ENCODE measurements around the gene CAPZA1. TPM values are rescaled to one million over a fixed set of nuclear protein-coding genes. Genes with fewer than 3 reads are reported as not detected.
A peak's percentile ranks its signal among the peaks of the same experiment; 100 is the strongest.
"Not testable (repeated sequence)": the region's sequence is repeated elsewhere in the genome, so short reads cannot be mapped to it uniquely, and the experiment has no call there.

Gene CAPZA1
- 148 TPM for polyA plus RNA-seq (2013, experiment 1 of 2; ENCODE audit: insufficient read length)
- polyA plus RNA-seq (2013, experiment 2 of 2; ENCODE audit: insufficient read length) = 152 TPM

DNA sequence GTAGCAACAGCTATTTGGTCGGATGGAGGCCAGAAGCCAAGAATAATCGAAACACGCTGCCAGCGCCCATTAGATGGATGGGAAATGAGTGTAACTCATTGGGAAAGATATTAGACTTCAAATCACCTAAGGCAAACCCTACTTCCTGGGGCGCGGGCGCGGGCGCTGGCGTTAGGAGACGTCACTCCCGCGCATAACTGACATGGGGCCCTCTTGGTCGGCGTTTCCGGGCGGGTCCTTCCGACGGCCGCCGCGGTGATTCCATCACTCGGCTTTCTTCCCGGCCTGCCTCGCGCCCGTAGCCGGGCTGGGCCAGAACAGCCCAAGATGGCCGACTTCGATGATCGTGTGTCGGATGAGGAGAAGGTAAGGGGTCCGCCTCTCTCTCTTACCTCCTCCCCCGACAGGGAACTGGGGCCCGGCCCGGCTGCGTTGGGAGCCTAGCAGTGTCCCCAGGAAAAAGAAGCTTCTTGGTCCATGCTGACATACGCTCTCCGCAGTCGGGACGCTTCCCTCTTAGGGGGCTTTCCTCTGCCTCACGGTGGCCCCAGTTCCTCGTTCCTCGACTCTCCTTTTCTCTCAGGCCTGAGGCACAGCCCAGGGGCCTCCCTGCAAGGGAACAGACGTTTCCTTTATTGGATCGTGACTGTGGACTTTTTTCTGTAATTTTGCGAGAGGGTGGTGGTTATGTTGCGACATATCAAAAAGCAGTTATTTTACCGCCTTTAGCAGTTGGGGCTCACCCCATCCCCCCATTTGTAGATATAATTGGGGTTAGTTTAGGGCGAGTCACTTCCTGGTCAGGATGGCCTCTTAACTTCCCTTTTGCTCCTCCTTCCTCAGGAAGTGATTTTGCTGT is at the start of gene CAPZA1:
CAPZA1 (plus strand) TSS at position 315 of the 859 bp plus-strand sequence; CDS start at position 328, 13 bp downstream.
- peak; percentile 93 for DNase-seq

DNA sequence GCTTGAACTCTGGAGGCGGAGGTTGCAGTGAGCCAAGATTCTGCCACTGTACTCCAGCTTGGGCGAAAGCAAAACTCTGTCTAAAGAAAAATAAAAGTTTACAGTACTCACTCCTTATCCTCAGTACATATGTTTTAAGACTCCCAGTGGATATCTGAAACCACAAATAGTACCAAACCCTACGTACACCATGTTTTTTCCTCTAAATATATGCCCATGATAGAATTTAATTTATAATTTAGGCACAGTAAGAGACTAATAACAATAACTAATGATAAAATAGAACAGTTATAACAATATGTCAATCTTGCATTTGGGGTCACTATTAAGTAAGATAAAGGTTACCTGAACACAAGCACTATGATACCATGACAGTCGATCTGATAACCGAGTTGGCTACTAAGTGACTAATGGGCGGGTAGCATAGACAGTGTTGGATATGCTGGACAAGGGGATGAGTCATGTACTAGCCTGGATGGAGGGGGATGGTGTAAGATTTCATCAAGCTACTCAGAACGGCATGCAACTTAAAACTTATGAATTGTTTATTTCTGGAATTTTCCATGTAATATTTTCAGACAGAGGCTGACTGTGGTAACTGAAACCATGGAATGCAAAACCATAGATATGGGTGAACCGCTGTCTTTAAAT is 44.4 kb upstream of the CAPZA1 start:
- peak; percentile 84 for DNase-seq

GRCh38 chr1:112576240-112576639 is 43.4 kb upstream of the CAPZA1 start:
- DNase-seq = no peak

DNA sequence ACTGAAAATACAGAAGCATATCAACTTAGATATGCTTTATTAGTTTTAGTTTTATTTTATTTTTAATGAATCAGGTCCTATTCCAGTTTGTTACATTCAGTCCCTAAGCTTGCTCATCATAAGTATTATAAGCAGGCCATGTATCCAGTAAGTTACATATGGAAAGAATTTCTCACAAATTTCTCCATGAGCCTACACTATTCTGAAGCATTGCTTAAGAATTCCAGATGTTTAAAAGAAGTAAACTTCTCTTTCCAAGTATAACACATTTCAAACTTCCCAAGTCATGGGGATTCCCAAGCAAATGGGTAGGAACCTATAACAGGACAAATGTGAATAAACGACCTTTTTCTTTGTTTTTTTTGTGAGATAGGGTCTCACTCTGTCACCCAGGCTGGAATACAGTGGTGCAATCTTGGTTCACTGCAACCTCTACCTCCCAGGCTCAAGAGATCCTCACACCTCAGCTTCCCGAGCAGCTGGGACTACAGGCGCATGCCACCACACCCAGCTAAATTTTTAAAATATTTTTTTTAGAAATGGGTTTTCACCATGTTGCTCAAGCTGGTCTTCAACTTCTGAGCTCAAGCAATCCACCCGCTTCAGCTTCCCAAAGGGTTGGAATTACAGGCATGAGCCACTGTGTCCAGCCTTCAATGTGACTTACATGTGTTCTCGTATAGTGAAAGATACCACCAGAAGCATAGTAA is 39.7 kb upstream of the CAPZA1 start:
- peak; percentile 36 for DNase-seq

DNA sequence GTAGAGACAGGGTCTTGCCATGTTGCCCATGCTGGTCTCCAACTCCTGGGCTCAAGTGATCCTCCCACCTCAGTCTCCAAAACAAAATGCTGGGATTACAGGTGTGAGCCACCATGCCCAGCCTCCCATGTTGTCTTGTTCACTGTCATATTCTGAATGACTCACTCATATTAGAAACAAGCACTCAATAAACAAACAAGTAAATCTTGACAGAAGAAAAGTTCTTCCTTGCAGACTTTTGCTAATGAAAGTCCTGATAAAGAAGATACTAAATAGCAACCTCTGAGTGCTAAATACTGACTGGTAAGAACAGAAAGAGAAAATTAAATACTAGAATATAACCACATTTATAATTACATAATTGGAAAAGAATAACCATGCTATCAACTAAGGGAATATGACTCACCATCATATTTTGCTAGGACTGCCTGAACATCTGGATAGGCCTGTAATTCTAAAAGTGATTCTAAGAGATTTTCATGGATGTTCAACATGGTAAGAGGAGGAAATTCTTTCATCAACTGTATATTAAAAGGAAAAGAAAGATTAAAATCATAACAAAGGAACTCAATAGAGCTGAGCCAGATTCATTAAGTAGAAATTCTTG is 37.9 kb upstream of the CAPZA1 start:
- DNase-seq = no peak

DNA sequence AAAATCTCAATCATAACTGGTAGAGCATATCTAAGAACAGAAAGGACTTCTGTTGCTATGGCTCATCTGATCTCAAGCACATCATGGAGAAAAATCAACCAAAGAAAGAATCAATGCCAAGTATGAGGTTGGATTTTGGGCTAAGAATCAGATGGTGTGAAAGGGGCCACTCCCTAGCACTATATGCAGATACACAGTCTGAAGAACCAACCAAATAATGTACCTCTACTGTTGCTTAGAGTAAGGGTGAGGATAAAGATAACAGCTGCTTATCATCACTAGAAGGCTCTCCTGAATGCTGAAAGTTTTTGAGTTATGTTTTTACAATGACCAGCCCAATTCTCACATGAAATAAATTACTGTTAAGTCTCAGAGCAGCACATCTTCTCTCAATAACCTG is 36.3 kb upstream of the CAPZA1 start:
- DNase-seq = no peak

GRCh38 chr1:112589766-112590165 is 29.9 kb upstream of the CAPZA1 start:
- DNase-seq = no peak

- DNase-seq = no peak
These were observed 25.3 kb upstream of the CAPZA1 start for GRCh38 chr1:112594208-112594876.

DNA sequence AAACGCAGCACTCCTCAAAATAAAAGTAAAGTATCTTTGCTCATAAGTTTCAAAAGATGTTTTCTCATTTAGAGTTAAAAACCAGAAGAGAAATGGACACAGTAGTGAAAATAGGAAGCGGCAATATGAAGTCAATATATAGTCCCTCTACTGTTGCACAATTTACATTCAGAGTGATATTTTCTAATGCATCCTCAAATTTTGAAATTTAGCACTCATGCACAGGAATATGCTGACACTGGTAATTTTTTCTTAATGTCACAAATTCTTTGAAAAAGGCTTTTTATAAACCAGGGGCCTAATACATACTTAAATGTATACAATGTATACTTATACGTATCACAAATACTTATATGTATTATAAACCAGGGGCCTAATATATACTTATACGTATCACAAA is 20.2 kb upstream of the CAPZA1 start:
- DNase-seq = no peak

- no peak for DNase-seq
These were observed 16.6 kb upstream of the CAPZA1 start for GRCh38 chr1:112603012-112603411.

GRCh38 chr1:112603541-112603940 is 16.1 kb upstream of the CAPZA1 start:
- no peak for DNase-seq

DNA sequence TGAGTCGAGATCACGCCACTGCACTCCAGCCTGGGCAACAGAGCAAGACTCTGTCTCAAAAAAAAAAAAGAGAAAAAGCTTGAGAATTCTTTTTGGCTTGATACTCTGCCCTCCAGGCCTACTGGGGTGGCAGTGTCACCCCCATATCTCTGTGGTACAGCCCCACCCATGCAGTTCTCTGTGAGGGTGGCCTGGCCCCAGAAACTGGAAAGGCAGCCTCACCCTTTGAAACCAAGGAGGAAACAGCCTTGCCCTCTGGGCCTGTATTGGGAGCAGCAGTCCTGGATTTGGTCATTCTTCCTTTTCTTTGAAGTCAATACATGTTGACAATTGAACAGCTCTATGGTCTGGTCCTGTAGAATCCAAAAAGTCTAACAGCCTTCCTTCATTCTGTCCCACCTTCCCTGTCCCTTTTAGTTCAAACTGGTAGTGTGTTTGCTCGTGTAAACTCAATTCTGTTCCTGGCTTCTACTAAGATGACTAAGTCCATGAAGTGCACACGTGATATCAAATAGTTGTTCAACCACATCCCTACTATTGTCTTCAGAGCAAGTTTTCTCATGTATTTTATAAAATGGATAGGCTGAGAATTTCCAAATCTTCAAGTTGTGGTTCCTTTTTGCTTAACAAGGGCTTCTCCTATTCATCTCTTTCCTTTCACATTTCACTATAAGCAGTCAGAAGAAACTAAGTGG is 13.9 kb upstream of the CAPZA1 start:
- DNase-seq = no peak

- peak; percentile 71 for DNase-seq
These were observed 5.1 kb upstream of the CAPZA1 start for GRCh38 chr1:112614460-112615065.

DNA sequence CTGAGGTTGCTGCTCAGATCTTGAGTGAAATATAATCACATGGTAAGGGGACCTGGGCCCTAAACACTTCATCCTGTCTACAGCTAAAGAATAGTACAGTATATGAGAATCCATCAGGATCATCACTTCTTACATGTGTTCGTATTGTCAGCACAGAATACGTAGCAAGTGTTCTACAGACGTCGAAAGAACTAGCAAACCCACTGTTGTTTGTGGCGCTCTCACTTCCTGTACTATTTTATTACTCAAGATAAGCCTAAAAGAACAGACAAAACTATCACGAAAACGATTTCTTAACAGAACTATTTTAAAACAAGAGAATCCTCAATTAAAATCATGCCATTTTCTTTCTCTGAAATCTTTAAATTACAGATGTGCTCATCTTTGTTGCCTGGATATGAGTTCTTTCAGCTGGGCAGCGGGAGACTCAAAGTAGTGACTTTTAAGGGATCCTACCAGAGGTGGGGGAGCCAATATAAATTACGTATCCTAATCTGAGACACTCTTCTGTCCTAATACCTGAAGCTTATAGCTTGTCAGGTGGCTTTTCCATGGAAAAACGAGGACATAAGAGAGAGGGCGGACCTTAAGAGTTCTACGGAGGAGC is 1.4 kb upstream of the CAPZA1 start:
- peak; percentile 10 for DNase-seq

DNA sequence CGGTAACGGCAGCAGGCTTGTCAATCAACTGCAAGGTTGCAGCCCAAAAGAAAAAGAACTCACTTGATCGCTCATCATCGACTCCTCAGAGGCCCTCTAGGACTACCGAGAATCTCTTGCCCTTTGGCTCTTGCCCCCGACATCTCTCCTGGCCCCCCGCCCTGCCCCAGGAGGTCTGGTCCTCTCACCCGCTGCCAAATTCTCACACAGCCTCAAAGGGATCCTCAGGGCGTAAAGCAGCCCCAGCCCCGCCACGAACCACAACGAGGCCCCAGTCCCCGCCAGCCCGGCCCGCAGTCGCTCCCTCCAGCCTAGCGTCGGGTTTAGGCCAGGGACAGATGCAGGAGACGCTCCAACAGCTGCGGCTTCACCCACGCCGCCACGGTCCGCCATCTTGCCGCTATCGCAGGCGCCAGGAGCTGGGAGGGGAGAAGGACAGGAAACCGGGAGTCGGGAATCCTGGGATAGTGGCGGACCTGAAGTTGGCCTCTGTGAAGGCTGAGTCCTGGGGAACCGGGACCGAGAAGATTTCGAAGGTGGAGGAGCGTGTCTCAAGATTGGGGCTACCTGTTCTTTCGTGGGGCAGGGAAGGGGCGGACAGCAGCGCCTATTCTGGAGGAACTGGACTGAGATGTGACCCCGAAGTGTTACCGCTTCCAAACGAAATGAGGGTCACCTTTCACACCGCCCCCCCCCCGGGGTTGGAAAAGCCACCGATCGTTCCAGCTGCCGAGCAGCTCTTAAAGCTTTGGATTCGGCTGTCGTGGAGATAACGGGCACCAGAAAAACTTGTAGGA is 713 bp upstream of the CAPZA1 start, which contains the start of gene ST7L:
ST7L (minus strand) TSS at position 421 of the 797 bp plus-strand sequence; CDS start at position 393, 28 bp downstream.
- DNase-seq = peak; percentile 78

GRCh38 chr1:112620377-112620695 is 704 bp downstream of the CAPZA1 start:
- no peak for DNase-seq

DNA sequence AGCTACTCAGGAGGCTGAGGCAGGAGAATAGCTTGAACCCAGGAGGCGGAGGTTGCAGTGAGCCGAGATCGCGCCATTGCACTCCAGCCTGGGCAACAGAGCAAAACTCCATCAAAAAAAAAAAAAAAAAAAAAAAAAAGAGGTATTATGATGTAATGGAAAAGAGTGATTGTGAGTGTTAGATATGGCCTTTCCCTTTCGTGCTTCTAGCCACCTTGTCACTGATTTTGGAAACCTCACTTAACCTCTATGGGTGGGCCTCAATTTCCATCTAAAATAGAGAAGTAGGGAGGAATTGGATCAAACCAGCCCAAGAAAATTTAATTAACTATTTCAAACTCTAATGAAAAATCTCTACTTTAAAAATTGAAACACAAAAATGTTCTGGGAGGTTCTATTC is 4.9 kb downstream of the CAPZA1 start:
- not testable (repeated sequence) for DNase-seq

GRCh38 chr1:112625696-112626095 is 6.1 kb downstream of the CAPZA1 start:
- DNase-seq = peak; percentile 22

DNA sequence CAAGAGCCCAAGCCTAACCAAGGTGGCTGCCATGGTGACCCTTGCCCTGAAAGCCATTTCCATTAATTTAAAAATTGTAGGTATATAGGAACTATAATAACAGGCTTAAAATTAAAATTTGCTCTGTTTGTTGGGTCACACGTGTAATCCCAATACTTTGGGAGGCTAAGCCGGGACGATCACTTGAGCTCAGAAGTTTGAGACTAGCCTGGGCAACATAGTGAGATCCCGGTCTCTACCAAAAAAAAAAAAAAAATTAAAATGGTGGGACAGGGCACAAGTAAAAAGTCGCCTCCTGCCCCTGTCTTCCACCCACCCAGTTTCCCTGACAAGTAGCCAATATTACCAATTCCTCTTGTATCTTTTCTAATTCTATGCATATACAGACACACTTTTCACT is 6.6 kb downstream of the CAPZA1 start:
- no peak for DNase-seq

- DNase-seq = no peak
These were observed 7.3 kb downstream of the CAPZA1 start for GRCh38 chr1:112626887-112627286.
